ENCODE measurements around the gene MPND. TPM values are rescaled to one million over a fixed set of nuclear protein-coding genes. Genes with fewer than 3 reads are reported as not detected.

Gene MPND
- total and polyA plus RNA-seq, 12 donors = 4.5 to 52.3 (median 16.1) TPM

- peak; percentile 45 to 81 (median 71) for DNase-seq
- WGBS, 4 donors = 38 to 46% (median 44%) methylated on average over 10 to 25 of the region's 25 CpGs
- Histone ChIP-seq H3K4me1 (replicated peaks in 1 of 2) (peaks cover 92 to 100% of the 10 kb centered on the region in 2 donors), H3K9me3 (replicated peaks in 1 of 3) (no peaks in the 10 kb centered on the region), H3K27me3 (no peaks in the 10 kb centered on the region), H3K36me3 (replicated peaks in 1 of 2) (no peaks in the 10 kb centered on the region), H3K4me3 (no peak overlapping the region), H3K27ac (peak overlapping the region; percentile 79 to 96 (median 88))
- TF ChIP-seq, protein P1, sequence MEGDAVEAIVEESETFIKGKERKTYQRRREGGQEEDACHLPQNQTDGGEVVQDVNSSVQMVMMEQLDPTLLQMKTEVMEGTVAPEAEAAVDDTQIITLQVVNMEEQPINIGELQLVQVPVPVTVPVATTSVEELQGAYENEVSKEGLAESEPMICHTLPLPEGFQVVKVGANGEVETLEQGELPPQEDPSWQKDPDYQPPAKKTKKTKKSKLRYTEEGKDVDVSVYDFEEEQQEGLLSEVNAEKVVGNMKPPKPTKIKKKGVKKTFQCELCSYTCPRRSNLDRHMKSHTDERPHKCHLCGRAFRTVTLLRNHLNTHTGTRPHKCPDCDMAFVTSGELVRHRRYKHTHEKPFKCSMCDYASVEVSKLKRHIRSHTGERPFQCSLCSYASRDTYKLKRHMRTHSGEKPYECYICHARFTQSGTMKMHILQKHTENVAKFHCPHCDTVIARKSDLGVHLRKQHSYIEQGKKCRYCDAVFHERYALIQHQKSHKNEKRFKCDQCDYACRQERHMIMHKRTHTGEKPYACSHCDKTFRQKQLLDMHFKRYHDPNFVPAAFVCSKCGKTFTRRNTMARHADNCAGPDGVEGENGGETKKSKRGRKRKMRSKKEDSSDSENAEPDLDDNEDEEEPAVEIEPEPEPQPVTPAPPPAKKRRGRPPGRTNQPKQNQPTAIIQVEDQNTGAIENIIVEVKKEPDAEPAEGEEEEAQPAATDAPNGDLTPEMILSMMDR (IDR thresholded peaks at IDR 0.05) = no peak
- no peak for TF ChIP-seq POLR2A (IDR thresholded peaks at IDR 0.05)
- intact Hi-C loops (cut with DNase I) = no loop called here
Measured at GRCh38 chr19:4373601-4374497, 30.5 kb downstream of the MPND start.

DNA sequence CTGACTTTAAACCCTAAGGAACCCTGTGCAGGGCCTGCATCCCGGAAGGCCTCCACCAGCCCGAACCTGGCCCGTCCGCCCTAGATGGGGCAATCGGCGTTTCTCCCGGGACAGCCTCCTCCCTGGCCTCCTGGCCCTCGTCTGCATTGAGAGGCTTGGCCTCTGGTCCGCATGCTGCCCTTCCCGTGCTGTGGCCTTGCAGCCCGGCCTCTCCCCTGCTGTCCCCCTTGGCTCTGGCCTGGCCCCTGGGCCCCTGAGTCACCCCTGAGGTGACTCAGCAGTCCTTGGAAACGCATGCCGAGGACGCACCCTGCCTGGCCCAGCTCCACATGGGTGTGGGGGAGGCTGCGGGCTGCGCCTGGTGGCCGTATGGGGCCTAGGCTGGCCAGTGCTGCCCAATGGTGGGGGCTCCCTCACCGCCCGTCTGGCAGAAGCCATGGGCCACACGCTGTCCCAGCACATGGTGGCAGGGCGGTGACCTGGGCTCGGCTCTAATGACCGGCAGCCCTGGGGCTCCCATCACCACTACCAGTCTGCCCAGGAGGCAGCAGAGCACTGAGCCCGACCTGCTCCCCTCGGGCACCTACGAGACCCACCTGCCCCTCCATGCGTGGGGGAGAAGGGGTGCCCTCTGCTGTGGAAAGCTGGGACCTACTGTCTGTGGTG lies 31.3 kb downstream of the MPND start:
- Histone ChIP-seq H3K27ac (peak overlapping the region; percentile 79 to 96 (median 88)), H3K4me3 (no peak overlapping the region), H3K4me1 (replicated peaks in 1 of 2) (peaks cover 92 to 100% of the 10 kb centered on the region in 2 donors), H3K27me3 (no peaks in the 10 kb centered on the region), H3K36me3 (replicated peaks in 1 of 2) (no peaks in the 10 kb centered on the region), H3K9me3 (replicated peaks in 1 of 3) (no peaks in the 10 kb centered on the region)
- peak in 1 of 2 donors; percentile 61 for TF ChIP-seq POLR2A (IDR thresholded peaks at IDR 0.05)
- TF ChIP-seq, protein P1 (IDR thresholded peaks at IDR 0.05) = peak in 5 of 6 experiments; percentile 3 to 68 (median 34)
- intact Hi-C loops (cut with DNase I) = no loop called here
- WGBS, 4 donors = 7 to 30% (median 26%) methylated on average over 2 to 27 of the region's 27 CpGs
- DNase-seq = peak; percentile 81 to 96 (median 92)

DNA sequence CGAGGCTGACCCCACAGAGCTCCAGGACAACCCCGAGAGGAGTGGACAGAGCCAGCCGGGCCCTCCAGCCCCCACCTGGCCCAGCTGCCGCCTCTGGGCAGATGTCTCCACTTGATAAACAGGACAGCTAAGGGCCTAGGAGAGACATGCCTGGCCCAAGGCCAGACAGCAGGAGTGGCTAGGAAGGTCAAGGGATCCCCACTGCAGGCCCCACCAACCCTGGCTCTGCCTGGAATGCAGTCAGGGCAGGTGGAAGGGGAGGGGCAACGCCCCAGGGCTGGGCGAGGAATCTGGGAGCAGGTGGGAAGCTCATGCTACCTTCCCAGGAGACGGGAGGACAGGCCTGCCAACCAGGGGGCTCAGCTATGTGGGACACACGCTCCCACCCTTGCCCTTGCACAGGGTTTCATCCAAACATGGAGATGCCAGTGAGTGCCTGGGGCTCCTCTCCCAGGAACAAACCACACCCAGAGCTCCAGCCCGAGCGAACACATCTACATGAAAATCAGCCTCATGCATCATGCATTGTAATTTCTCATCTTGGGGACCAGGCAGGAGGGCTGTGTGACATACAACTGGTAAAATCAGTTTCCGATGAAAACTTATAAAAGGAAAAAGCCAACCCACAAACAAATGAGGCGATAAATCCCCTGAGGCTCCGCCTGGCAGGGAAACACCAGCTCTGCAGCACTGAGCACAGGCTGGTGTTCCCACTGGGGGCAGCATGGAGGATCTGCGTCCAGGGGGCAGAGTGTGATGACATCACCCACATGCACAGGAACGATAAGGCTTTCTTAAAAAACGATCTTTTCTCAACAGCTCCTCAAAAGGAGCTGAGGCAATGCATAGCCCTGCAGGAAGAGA lies 32.0 kb downstream of the MPND start:
- DNase-seq = peak in 6 of 7 donors; percentile 42 to 81 (median 60)

More for the DNA sequence above, 32.0 kb downstream of the MPND start:
- no peaks in the 10 kb centered on the region for H3K36me3 ChIP-seq (replicated peaks in 1 of 2)
- WGBS, 4 donors = 34 to 53% (median 45%) methylated on average over 11 to 16 of the region's 16 CpGs
- peak overlapping the region; percentile 79 to 96 (median 88) for H3K27ac ChIP-seq
- intact Hi-C loops (cut with DNase I) = no loop called here
- TF ChIP-seq, protein P1 (IDR thresholded peaks at IDR 0.05) = peak in 3 of 6 experiments; percentile 20 to 27 (median 22)
- peak in 1 of 2 donors; percentile 6 for TF ChIP-seq POLR2A (IDR thresholded peaks at IDR 0.05)
- H3K4me3 ChIP-seq = no peak overlapping the region
- H3K4me1 ChIP-seq (replicated peaks in 1 of 2) = peaks cover 95 to 100% of the 10 kb centered on the region in 2 donors
- no peaks in the 10 kb centered on the region for H3K27me3 ChIP-seq
- no peaks in the 10 kb centered on the region for H3K9me3 ChIP-seq (replicated peaks in 1 of 3)
